Subcutaneous abdominal adipose tissue (tissue), 5 donors: ENCODE data around the gene ATP8A1.
"Not testable (repeated sequence)": the region's sequence is repeated elsewhere in the genome, so short reads cannot be mapped to it uniquely, and the experiment has no call there.

Experiments
- H3K27ac ChIP-seq: one replicate; pipeline ENCODE4 v1.7.0; 2013; ENCODE audit warnings: low read depth, mild to moderate bottlenecking, inconsistent platforms, low read length, moderate library complexity
- H3K27me3 ChIP-seq, 5 donors: one replicate each; pipeline ENCODE4 v1.7.0; 2013; ENCODE audit warnings: low read length in 5 of 5, inconsistent platforms in 1 of 5; ENCODE audit not compliant: control insufficient read depth in 5 of 5, insufficient read depth in 4 of 5
- H3K36me3 ChIP-seq, 5 donors: one replicate each; pipeline ENCODE4 v1.7.0; 2013; ENCODE audit warnings: low read length in 5 of 5; ENCODE audit not compliant: control insufficient read depth in 5 of 5, insufficient read depth in 5 of 5
- H3K4me1 ChIP-seq, 5 donors: one replicate each; pipeline ENCODE4 v1.7.0; 2013; ENCODE audit warnings: low read length in 5 of 5, mild to moderate bottlenecking in 3 of 5, moderate library complexity in 1 of 5; ENCODE audit not compliant: control insufficient read depth in 5 of 5, insufficient read depth in 5 of 5
- H3K4me3 ChIP-seq, 5 donors: one replicate each; pipeline ENCODE4 v1.7.0; 2013; ENCODE audit warnings: low read length in 5 of 5, low read depth in 1 of 5
- H3K9ac ChIP-seq, 5 donors: one replicate each; pipeline ENCODE4 v1.7.0; 2013; ENCODE audit warnings: low read length in 5 of 5, mild to moderate bottlenecking in 4 of 5, moderate library complexity in 3 of 5
- H3K9me3 ChIP-seq, 5 donors: one replicate each; pipeline ENCODE4 v1.7.0; 2013; ENCODE audit warnings: low read length in 5 of 5; ENCODE audit not compliant: control insufficient read depth in 5 of 5
- donor health status: healthy.
- donor health status: healthy.
- donor health status: healthy.
- donor health status: healthy.
- donor health status: healthy.

The ATP8A1 gene

DNA sequence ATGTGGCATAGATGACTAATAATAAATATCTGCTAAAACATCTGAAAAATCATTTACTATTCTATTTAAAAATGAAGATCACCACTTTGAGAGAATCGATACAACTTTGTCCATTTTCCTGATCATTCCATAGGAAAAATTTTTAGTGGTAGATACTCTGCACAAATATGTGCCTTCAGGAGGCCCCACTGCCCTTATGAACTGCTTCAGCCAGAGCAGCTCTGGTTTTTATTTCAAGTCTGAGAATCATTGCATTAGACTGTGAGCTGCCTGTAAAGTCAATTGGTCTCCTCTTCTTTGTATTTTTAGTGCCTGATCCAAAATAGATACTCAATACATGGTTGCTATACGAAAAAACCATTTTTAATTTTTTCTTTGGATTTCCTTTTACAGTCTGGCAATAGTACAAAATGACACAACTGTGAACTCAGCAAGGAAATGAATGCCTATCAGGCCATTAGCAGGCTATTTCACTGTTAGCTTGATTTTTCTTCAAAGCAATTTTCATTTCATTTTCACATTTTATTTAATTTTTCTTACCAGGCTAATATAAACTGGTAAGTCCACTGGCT lies 190.5 kb downstream of the ATP8A1 start:
- Histone ChIP-seq H3K36me3 (peaks cover 0 to 12% (median 0%) of the 10 kb centered on the region in 5 donors), H3K27me3 (no peaks in the 10 kb centered on the region), H3K4me3 (no peak overlapping the region), H3K9ac (no peak overlapping the region), H3K9me3 (peaks cover 0 to 2% (median 0%) of the 10 kb centered on the region in 5 donors), H3K27ac (no peak overlapping the region), H3K4me1 (no peaks in the 10 kb centered on the region)

DNA sequence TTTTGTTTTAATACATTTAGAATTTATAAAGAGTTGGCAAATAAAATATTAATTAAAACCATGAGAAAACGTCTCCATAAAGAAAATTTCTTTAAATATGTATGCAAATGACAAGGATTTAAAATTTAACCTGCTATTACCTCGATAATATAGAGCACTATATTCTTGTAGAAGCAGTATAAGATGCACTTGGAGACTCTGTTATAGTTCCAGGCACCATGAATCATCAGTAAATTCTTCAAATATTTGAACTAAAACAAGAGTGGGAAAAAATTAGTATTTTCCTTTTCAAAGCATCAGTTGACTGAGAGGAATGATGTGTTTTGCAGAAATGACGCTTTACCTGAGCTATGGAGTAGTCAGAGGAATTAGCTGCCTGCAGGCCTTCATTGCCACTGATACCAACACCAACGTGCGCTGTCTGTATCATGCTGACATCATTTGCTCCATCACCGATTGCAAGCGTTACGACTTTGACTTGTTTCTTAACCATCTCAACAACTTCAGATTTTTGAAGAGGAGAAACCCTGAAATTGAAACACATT lies 192.3 kb downstream of the ATP8A1 start:
- H3K9ac ChIP-seq: no peak overlapping the region
- H3K36me3 ChIP-seq: peaks cover 0 to 12% (median 0%) of the 10 kb centered on the region in 5 donors
- H3K9me3 ChIP-seq: peaks cover 0 to 2% (median 0%) of the 10 kb centered on the region in 5 donors
- H3K4me3 ChIP-seq: no peak overlapping the region
- no peaks in the 10 kb centered on the region for H3K4me1 ChIP-seq
- no peaks in the 10 kb centered on the region for H3K27me3 ChIP-seq
- H3K27ac ChIP-seq: no peak overlapping the region

DNA sequence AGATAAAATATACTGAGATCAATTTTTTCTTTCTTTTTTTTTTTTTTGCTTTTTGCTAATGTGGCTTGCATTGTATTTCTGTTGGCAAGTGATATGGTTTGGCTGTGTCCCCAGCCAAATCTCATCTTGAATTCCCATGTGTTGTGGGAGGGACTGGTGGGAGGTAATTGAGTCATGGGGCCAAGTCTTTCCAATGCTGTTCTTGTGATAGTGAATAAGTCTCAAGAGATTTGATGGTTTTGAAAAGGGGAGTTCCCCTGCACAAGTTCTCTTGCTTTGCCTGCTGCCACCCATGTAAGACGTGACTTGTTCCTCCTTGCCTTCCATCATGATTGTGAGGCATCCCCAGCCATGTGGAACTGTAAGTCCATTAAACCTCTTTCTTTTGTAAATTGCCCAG lies 195.7 kb downstream of the ATP8A1 start:
- peaks cover 0 to 12% (median 0%) of the 10 kb centered on the region in 5 donors for H3K36me3 ChIP-seq
- H3K4me1 ChIP-seq, H3K27ac ChIP-seq, H3K9me3 ChIP-seq, H3K4me3 ChIP-seq, H3K9ac ChIP-seq, H3K27me3 ChIP-seq: not testable (repeated sequence)

DNA sequence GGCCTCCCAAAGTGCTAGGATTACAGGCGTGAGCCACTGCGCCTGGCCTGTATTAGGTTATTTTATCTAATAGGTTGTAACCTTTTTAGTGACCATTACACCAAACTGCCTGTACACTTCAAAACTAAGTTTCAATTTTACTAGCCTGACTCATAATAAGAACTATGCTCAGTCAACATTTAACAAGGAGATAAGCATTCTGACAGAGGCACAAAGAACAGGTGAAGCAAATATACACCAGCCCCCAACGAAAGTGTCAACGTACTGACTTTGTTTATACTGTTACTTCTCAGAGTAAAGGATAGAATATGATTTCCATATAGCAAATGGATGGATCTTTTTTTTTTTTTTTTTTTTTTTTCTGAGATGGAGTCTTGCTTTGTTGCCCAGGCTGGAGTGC lies 196.9 kb downstream of the ATP8A1 start:
- Histone ChIP-seq H3K27ac (no peak overlapping the region), H3K4me3 (no peak overlapping the region), H3K9me3 (peaks cover 0 to 2% (median 0%) of the 10 kb centered on the region in 5 donors)

DNA sequence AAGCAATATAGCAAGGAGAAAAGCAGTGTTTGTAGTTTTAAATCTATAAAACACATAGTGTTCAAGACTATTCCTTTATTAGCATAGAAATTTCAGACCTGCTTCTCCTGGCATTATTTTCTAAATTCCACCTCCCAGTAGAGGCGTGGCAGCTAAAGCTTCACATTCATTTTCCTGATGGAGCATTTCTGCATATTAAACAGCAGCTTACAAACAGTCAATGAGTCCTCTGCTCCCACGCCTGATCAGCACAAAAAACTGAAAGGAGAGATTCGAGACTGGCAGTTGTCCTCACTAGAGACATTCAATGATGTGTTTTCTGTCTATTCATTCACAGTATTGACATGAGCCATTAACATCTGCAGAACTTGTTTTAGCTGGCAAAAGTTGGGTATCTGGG lies 198.2 kb downstream of the ATP8A1 start:
- no peaks in the 10 kb centered on the region for H3K27me3 ChIP-seq

More for the DNA sequence above, 196.9 kb downstream of the ATP8A1 start:
- Histone ChIP-seq H3K36me3 (peaks cover 0 to 12% (median 0%) of the 10 kb centered on the region in 5 donors), H3K4me1 (no peaks in the 10 kb centered on the region), H3K27me3 (no peaks in the 10 kb centered on the region), H3K9ac (no peak overlapping the region)

DNA sequence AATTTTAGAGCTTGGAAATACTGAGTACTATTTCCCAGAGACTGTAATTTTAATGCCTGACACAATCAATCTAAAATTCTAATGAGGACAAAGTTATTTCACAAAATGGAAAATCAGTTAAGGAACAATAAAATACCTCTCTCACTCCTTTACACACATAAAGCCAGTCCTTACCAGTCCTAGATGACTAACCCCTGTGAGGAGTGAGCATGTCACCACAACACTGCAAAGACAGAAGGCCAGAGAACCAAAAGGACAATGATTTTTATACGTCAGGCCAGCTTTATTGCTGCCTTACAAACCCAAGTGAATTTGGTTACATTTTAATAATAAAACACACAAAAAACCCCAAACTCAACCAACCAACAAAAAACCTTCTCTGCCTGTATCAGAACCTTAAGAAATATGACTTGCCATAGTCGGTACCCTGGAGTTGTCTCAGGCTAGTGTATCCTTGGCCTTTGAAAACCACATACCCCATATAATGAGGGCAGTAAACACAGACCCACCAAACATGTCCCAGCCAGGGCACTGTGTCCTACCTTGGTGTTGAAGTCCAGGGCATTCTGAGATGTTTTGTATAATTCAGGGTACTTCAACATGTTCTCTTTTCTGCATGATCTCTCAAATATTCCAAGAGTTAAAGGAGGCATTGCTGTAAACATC lies 202.0 kb downstream of the ATP8A1 start:
- Histone ChIP-seq H3K9me3 (no peaks in the 10 kb centered on the region), H3K9ac (no peak overlapping the region), H3K4me3 (no peak overlapping the region), H3K27ac (no peak overlapping the region), H3K36me3 (peaks cover 0 to 7% (median 0%) of the 10 kb centered on the region in 5 donors), H3K4me1 (no peaks in the 10 kb centered on the region), H3K27me3 (no peaks in the 10 kb centered on the region)

More for the DNA sequence above, 198.2 kb downstream of the ATP8A1 start:
- Histone ChIP-seq H3K4me1 (no peaks in the 10 kb centered on the region), H3K9me3 (peaks cover 0 to 2% (median 0%) of the 10 kb centered on the region in 5 donors), H3K27ac (no peak overlapping the region), H3K4me3 (no peak overlapping the region), H3K9ac (no peak overlapping the region), H3K36me3 (peaks cover 0 to 7% (median 0%) of the 10 kb centered on the region in 5 donors)

DNA sequence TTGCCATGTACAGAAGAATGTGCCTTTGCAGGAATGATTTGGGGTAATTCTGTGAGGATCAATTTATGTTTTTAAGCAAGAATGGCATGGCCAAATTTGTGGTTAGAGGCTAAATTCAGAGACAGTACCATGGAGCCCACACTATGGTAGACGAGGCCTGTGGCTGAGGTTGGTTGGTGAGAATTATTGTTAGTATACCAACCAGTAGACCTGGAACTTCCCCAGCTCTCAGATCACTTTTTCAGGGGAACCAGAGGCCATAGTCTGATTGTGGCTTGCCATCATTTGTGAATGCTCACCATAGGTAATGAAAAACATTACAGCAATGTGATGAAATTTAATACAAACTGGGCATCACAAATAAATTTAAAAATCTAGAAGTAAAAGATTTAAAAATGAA lies 203.3 kb downstream of the ATP8A1 start:
- Histone ChIP-seq H3K9me3 (no peaks in the 10 kb centered on the region), H3K27ac (no peak overlapping the region), H3K4me3 (no peak overlapping the region), H3K36me3 (peaks cover 0 to 7% (median 3%) of the 10 kb centered on the region in 5 donors), H3K9ac (no peak overlapping the region), H3K4me1 (no peaks in the 10 kb centered on the region), H3K27me3 (no peaks in the 10 kb centered on the region)

DNA sequence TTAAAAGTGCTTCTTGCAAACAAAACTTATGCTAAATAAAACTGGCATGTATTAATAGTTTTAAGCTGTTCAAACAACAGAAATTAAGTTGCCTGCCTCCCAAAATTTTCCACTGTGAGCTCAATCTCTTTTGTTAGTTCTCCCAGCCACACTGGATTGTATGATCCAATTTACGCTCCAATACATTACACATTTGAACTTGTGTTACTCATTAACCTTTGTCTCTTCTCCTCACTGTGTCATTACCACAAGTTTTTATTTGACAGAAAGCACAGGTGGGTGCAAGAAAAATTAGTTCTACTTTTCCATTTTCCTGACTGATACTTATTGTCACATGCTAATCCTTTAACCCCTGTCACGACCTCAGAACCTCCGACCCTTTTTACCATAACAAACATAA lies 204.1 kb downstream of the ATP8A1 start:
- Histone ChIP-seq H3K4me3 (no peak overlapping the region), H3K4me1 (no peaks in the 10 kb centered on the region), H3K27ac (no peak overlapping the region), H3K36me3 (peaks cover 0 to 7% (median 3%) of the 10 kb centered on the region in 5 donors), H3K9me3 (no peaks in the 10 kb centered on the region), H3K9ac (no peak overlapping the region), H3K27me3 (no peaks in the 10 kb centered on the region)

DNA sequence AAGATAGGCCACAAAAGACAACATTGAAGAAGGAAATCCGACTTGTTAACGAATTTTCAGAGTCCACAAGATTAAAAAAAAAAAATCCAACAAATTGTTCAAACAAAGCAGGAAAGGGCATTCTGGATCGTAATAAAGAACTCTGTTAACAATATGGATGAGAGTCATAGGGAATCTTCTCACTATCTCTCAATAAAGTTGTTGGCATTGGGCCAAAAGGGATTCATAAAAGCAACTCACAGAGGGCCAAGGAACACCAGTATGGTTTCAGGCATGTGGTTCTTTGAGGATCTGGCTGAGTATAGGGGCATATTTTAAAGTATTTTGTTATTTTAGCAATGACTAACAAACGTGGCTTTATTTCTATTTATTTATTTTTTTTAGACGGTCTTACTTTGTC lies 210.1 kb downstream of the ATP8A1 start:
- H3K9ac ChIP-seq: no peak overlapping the region
- no peaks in the 10 kb centered on the region for H3K9me3 ChIP-seq
- no peak overlapping the region for H3K27ac ChIP-seq
- H3K4me1 ChIP-seq: no peaks in the 10 kb centered on the region
- peaks cover 0 to 7% (median 3%) of the 10 kb centered on the region in 5 donors for H3K36me3 ChIP-seq
- H3K4me3 ChIP-seq: no peak overlapping the region
- no peaks in the 10 kb centered on the region for H3K27me3 ChIP-seq

DNA sequence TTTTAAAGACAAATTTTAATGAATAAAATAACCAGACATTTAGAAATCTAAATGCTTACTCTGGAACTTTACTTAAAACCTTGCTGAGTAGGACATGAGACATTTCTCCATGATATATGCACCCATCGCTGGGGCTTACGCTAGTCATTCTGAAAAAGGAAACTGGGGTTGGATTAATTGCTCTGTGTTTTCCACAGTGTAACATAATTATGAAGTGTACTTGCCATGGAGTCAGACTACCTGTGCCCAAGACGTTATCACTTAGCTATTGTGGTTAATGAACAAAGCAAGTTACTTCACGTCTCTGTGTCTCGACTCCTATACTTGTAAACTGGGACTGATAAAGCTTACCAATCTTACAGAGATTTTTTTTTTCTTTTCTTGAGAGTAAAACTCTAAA lies 211.9 kb downstream of the ATP8A1 start:
- Histone ChIP-seq H3K27me3 (no peaks in the 10 kb centered on the region), H3K36me3 (peaks cover 0 to 3% (median 0%) of the 10 kb centered on the region in 5 donors), H3K9ac (no peak overlapping the region), H3K4me1 (no peaks in the 10 kb centered on the region), H3K9me3 (no peaks in the 10 kb centered on the region), H3K27ac (no peak overlapping the region), H3K4me3 (no peak overlapping the region)
